SK-N-SH (cell line): ENCODE data around the gene DIO3. TPM values are rescaled to one million over a fixed set of nuclear protein-coding genes. Genes with fewer than 3 reads are reported as not detected.

Experiments used
- CTCF ChIA-PET: fragments of 300-600, 350-600 bp; formaldehyde crosslinking; extraction: SDS; loops from one replicate; lab custom pipeline; 2021; lab: Yijun Ruan, JAX
- POLR2A ChIA-PET: fragments of 350-600 bp; sonication (Branson Sonifier 250); formaldehyde crosslinking; extraction: SDS; loops from one replicate; lab custom pipeline; 2020; ENCODE audit warnings: antibody characterized with exemption, inconsistent platforms; lab: Yijun Ruan, JAX
- DNase-seq: peaks from one replicate; pipeline ENCODE4 v3.0.0; 2012
- H2AFZ ChIP-seq: fragments of 200-600 bp; sonication (generic); 2 replicates; pipeline ENCODE4 v1.8.1; 2016; ENCODE audit warnings: antibody characterized with exemption, mild to moderate bottlenecking, low read depth
- H3F3A ChIP-seq: fragments of 200-600 bp; sonication (generic); replicated peaks from 2 replicates; pipeline ENCODE3; 2016; ENCODE audit warnings: antibody characterized with exemption, mild to moderate bottlenecking; ENCODE audit not compliant: insufficient read depth
- H3K27ac ChIP-seq, 2 experiments: fragments of 200-500 bp in 1 of 2; fragments of 200-600 bp in 1 of 2; sonication (Bioruptor generic) in 1 of 2; sonication (generic), shearing (Covaris generic) in 1 of 2; 2 replicates each; pipeline versions ENCODE4 v1.5.1 to v1.6.1; 2014 to 2016; ENCODE audit warnings: low read depth in 2 of 2, inconsistent platforms in 1 of 2, low read length in 1 of 2, mild to moderate bottlenecking in 1 of 2, mixed read lengths in 1 of 2
- H3K27me3 ChIP-seq: fragments of 200-600 bp; sonication (generic), shearing (Covaris generic); 2 replicates; pipeline ENCODE4 v1.6.1; 2016; ENCODE audit warnings: mixed run types; ENCODE audit not compliant: insufficient read depth
- H3K36me3 ChIP-seq, 2 experiments: fragments of 200-500 bp in 1 of 2; fragments of 200-600 bp in 1 of 2; sonication (Bioruptor generic) in 1 of 2; sonication (generic) in 1 of 2; replicated peaks in 1 of 2; 2 replicates each; pipeline versions ENCODE3 to v1.5.1; 2014 to 2016; ENCODE audit warnings: low read length in 1 of 2, mild to moderate bottlenecking in 1 of 2; ENCODE audit not compliant: insufficient read depth in 2 of 2, control insufficient read depth in 1 of 2
- H3K4me1 ChIP-seq, 2 experiments: fragments of 200-500 bp in 1 of 2; fragments of 200-600 bp in 1 of 2; sonication (Bioruptor generic) in 1 of 2; sonication (generic), shearing (Covaris generic) in 1 of 2; 2 replicates each; pipeline versions ENCODE4 v1.5.1 to v1.6.1; 2014 to 2016; ENCODE audit warnings: low read depth in 1 of 2, low read length in 1 of 2, mixed run types in 1 of 2; ENCODE audit not compliant: insufficient read depth in 2 of 2, control insufficient read depth in 1 of 2
- H3K4me2 ChIP-seq: fragments of 200-600 bp; sonication (generic), shearing (Covaris generic); 2 replicates; pipeline ENCODE4 v1.6.1; 2017; ENCODE audit warnings: mixed run types
- H3K4me3 ChIP-seq, 2 experiments: fragments of 200-500 bp in 1 of 2; fragments of 200-600 bp in 1 of 2; sonication (Bioruptor generic) in 1 of 2; sonication (generic), shearing (Covaris generic) in 1 of 2; 2 replicates each; pipeline versions ENCODE4 v1.5.1 to v1.8.1; 2014 to 2016; ENCODE audit warnings: low read depth in 2 of 2, inconsistent platforms in 1 of 2, low read length in 1 of 2, mild to moderate bottlenecking in 1 of 2, mixed read lengths in 1 of 2, moderate library complexity in 1 of 2
- H3K79me2 ChIP-seq: fragments of 200-600 bp; sonication (generic); 2 replicates; pipeline ENCODE4 v1.8.1; 2017; ENCODE audit warnings: mild to moderate bottlenecking; ENCODE audit not compliant: insufficient read depth
- H3K9ac ChIP-seq: fragments of 200-600 bp; sonication (generic); 2 replicates; pipeline ENCODE4 v1.6.1; 2017; ENCODE audit warnings: mixed run types
- H3K9me2 ChIP-seq: fragments of 200-600 bp; sonication (generic); 2 replicates; pipeline ENCODE4 v1.6.1; 2017; ENCODE audit warnings: mixed run types
- H3K9me3 ChIP-seq: fragments of 200-600 bp; sonication (generic); 2 replicates; pipeline ENCODE4 v1.6.1; 2017; ENCODE audit warnings: mixed run types, mild to moderate bottlenecking, moderate library complexity
- H4K20me1 ChIP-seq: fragments of 200-600 bp; sonication (generic); 2 replicates; pipeline ENCODE4 v1.6.1; 2017; ENCODE audit warnings: mild to moderate bottlenecking, mixed run types; ENCODE audit not compliant: insufficient read depth
- CTCF ChIP-seq: fragments of 200-600 bp; sonication (generic); IDR thresholded peaks from 2 replicates; pipeline ENCODE4 v1.6.1; 2017; ENCODE audit warnings: antibody characterized with exemption, mild to moderate bottlenecking, moderate library complexity
- ELF1 ChIP-seq: IDR thresholded peaks from 2 replicates; pipeline ENCODE4 v1.4.0; 2012
- EP300 ChIP-seq, 2 experiments: IDR thresholded peaks; 2 replicates each; pipeline versions ENCODE4 v1.4.0 to v1.6.1; 2012; ENCODE audit warnings: borderline replicate concordance in 1 of 2, low read depth in 1 of 2, low read length in 1 of 2
- MXI1 ChIP-seq: IDR thresholded peaks from 2 replicates; pipeline ENCODE4 v1.6.1; 2012; ENCODE audit warnings: mild to moderate bottlenecking, low read depth, low read length, improper control_type of control experiment
- NFIC ChIP-seq: IDR thresholded peaks from 2 replicates; pipeline ENCODE4 v1.4.0; 2012; ENCODE audit warnings: borderline replicate concordance
- NRF1 ChIP-seq: IDR thresholded peaks from 2 replicates; pipeline ENCODE4 v1.6.1; 2012; ENCODE audit warnings: low read depth, mild to moderate bottlenecking, low read length
- POLR2AphosphoS5 ChIP-seq: IDR thresholded peaks from 2 replicates; pipeline ENCODE4 v1.6.1; 2012; ENCODE audit warnings: low read depth, low read length
- RCOR1 ChIP-seq: fragments of 150-350 bp; IDR thresholded peaks from 2 replicates; pipeline ENCODE4 v1.6.1; 2017; ENCODE audit warnings: antibody characterized with exemption, low read length
- RXRA ChIP-seq: IDR thresholded peaks from 2 replicates; pipeline ENCODE4 v1.4.0; 2012; ENCODE audit warnings: low read depth, mild to moderate bottlenecking, borderline replicate concordance
- SIN3A ChIP-seq: IDR thresholded peaks from 2 replicates; pipeline ENCODE4 v1.6.1; 2012; ENCODE audit warnings: low read depth, mild to moderate bottlenecking, low read length, moderate library complexity, borderline replicate concordance
- TAF1 ChIP-seq: IDR thresholded peaks from 2 replicates; pipeline ENCODE4 v1.6.1; 2012; ENCODE audit warnings: low read depth, mild to moderate bottlenecking, low read length, moderate library complexity, borderline replicate concordance
- TCF12 ChIP-seq: IDR thresholded peaks from 2 replicates; pipeline ENCODE4 v1.4.0; 2012
- WGBS: methylation state at CpG from one replicate; pipeline ENCODE4 v1.1.6; 2017; ENCODE audit warnings: low lambda C conversion rate; 5-methylcytosine and 5-hydroxymethylcytosine counted together
- polyA plus RNA-seq, 3 experiments: library from polyadenylated mRNA; depleted of rRNA; stranded (reverse); fragments of >200 nt; gene quantifications; 2 replicates each; pipeline ENCODE4 v1.2.3, GENCODE V29; 2012

DIO3 gene
- polyA plus RNA-seq, 1 of the 3 experiments (the other 2 are of a cell fraction), result not detected

- Histone ChIP-seq H3K4me1 (peaks cover 0 to 34% of the 10 kb centered on the region in 2 experiments; a peak in 1 of 4 replicates), H4K20me1 (no peaks in the 10 kb centered on the region), H3K4me3 (no peak overlapping the region), H3K27ac (peak overlapping the region in 1 of 2 experiments; percentile 47; a peak in 2 of 4 replicates), H3K27me3 (no peaks in the 10 kb centered on the region), H2AFZ (no peak overlapping the region), H3K9ac (no peak overlapping the region), H3K9me3 (no peaks in the 10 kb centered on the region), H3K36me3 (no peaks in the 10 kb centered on the region), H3F3A (no peaks in the 10 kb centered on the region), H3K79me2 (no peaks in the 10 kb centered on the region), H3K4me2 (no peak overlapping the region), H3K9me2 (no peaks in the 10 kb centered on the region)
- CTCF ChIA-PET, result interaction anchor here (0.8 to 2.3 kb wide), 5 partner anchors 15 to 683 kb away, joined by 3 to 7 read pairs (median 4); no protein-coding TSS in a partner anchor
- 28% methylated on average over 6 of the region's 6 CpGs for WGBS
- TF ChIP-seq RCOR1 (no peak), EP300 (IDR thresholded peaks at IDR 0.05; ENCODE audit: borderline replicate concordance in 1 of 2, low read depth in 1 of 2, low read length in 1 of 2) (peak in 1 of 2 experiments; percentile 54; a peak in 1 of 4 replicates)
- POLR2A ChIA-PET, result no interaction called here
- peak; percentile 82 for DNase-seq
These were observed 27.7 kb downstream of the DIO3 start for GRCh38 chr14:101588990-101589389.

- no peaks in the 10 kb centered on the region for H3K9me3 ChIP-seq
- H2AFZ ChIP-seq, result no peak overlapping the region
- no peaks in the 10 kb centered on the region for H4K20me1 ChIP-seq
- peaks cover 0 to 33% of the 10 kb centered on the region in 2 experiments; a peak in 1 of 4 replicates for H3K4me1 ChIP-seq
- ChIA-PET CTCF (interaction anchor here (0.8 to 2.3 kb wide), 4 partner anchors 24 to 684 kb away, joined by 3 to 7 read pairs (median 5); no protein-coding TSS in a partner anchor), POLR2A (no interaction called here)
- no peaks in the 10 kb centered on the region for H3K79me2 ChIP-seq
- no peak overlapping the region for H3K9ac ChIP-seq
- peak overlapping the region in 1 of 2 experiments; percentile 47; a peak in 1 of 4 replicates for H3K27ac ChIP-seq
- H3K36me3 ChIP-seq, result no peaks in the 10 kb centered on the region
- no peaks in the 10 kb centered on the region for H3F3A ChIP-seq
- no peak overlapping the region for H3K4me2 ChIP-seq
- no peak overlapping the region for H3K4me3 ChIP-seq
- no peaks in the 10 kb centered on the region for H3K9me2 ChIP-seq
- WGBS, result 11% methylated on average over 3 of the region's 3 CpGs
- no peaks in the 10 kb centered on the region for H3K27me3 ChIP-seq
- peak; percentile 29 for DNase-seq
- TF ChIP-seq POLR2AphosphoS5 (no peak), EP300 (IDR thresholded peaks at IDR 0.05; ENCODE audit: borderline replicate concordance in 1 of 2, low read depth in 1 of 2, low read length in 1 of 2) (no peak), RCOR1 (no peak), CTCF (no peak), MXI1 (no peak), NFIC (no peak), TAF1 (no peak), RXRA (no peak), SIN3A (no peak), NRF1 (no peak), ELF1 (no peak), TCF12 (no peak)
These were observed 28.3 kb downstream of the DIO3 start for GRCh38 chr14:101589486-101590015.
